Measurements from ENCODE around the gene COL8A2. TPM values are rescaled to one million over a fixed set of nuclear protein-coding genes. Genes with fewer than 3 reads are reported as not detected.

The COL8A2 gene
- total and polyA plus RNA-seq, 3 experiments from 2014 or later, result 0.07 to 0.18 TPM; not detected in 1

GRCh38 chr1:36166938-36167905 lies 42.2 kb upstream of the COL8A2 start:
- Histone ChIP-seq H3K9me3 (ENCODE audit: low read length) (no peaks in the 10 kb centered on the region), H3K27ac (ENCODE audit: low read depth, low read length) (no peak overlapping the region), H3K36me3 (ENCODE audit: insufficient read depth, low read length) (peaks cover 25% of the 10 kb centered on the region), H3K4me3 (ENCODE audit: low read length) (no peak overlapping the region), H3K4me1 (ENCODE audit: insufficient read depth, low read length) (peaks cover 44% of the 10 kb centered on the region), H3K27me3 (ENCODE audit: insufficient read depth, low read length, poor library complexity, severe bottlenecking) (no peaks in the 10 kb centered on the region)
- Mint-ChIP-seq H3K27ac (peak overlapping the region; percentile 12 to 90 (median 68)), H3K27me3 (no peaks in the 10 kb centered on the region), H3K4me1 (peaks cover 52 to 66% (median 52%) of the 10 kb centered on the region in 3 donors), H3K4me3 (no peak overlapping the region), H3K36me3 (peaks cover 0 to 63% (median 8%) of the 10 kb centered on the region in 3 donors), H3K9me3 (no peaks in the 10 kb centered on the region)
- POLR2A ChIA-PET, result no interaction called here
- CTCF ChIA-PET, result interaction anchor here (15.1 kb wide), 1 partner anchor 20 kb away, joined by 113 read pairs; no protein-coding TSS in a partner anchor
- DNase-seq, result no peak

DNA sequence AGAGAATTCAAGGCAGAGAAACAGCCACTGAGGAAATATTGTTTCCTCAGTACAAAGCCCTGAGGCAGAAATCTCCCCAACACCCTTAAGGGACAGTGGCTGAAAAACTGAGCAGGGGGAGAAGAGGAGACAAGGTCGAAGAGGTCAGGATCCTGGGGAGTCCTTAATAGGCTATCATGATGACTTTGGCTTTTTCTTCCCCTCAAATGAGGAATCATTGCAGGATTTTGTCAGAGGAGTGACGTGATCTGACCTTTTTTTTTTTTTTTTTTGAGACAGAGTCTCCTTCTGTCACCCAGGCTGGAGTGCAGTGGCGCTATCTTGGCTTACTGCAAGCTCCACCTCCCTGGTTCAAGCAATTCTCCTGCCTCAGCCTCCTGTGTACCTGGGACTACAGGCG lies 41.1 kb upstream of the COL8A2 start:
- Mint-ChIP-seq H3K36me3 (peaks cover 0 to 56% (median 8%) of the 10 kb centered on the region in 3 donors), H3K9me3 (no peaks in the 10 kb centered on the region), H3K27me3 (no peaks in the 10 kb centered on the region), H3K27ac (peak overlapping the region in 6 of 8 donors; percentile 24 to 89 (median 72)), H3K4me3 (no peak overlapping the region), H3K4me1 (peaks cover 60 to 77% (median 63%) of the 10 kb centered on the region in 3 donors)
- Histone ChIP-seq H3K27ac (ENCODE audit: low read depth, low read length) (no peak overlapping the region), H3K4me1 (ENCODE audit: insufficient read depth, low read length) (peaks cover 54% of the 10 kb centered on the region), H3K9me3 (ENCODE audit: low read length) (no peaks in the 10 kb centered on the region), H3K27me3 (ENCODE audit: insufficient read depth, low read length, poor library complexity, severe bottlenecking) (no peaks in the 10 kb centered on the region), H3K36me3 (ENCODE audit: insufficient read depth, low read length) (peaks cover 17% of the 10 kb centered on the region), H3K4me3 (ENCODE audit: low read length) (no peak overlapping the region)
- DNase-seq, result no peak
- CTCF ChIA-PET, result interaction anchor here (2.7 to 15.1 kb wide), 2 partner anchors 16 to 21 kb away, joined by 14 to 113 read pairs; partner anchors contain the start of gene TRAPPC3
- POLR2A ChIA-PET, result no interaction called here

GRCh38 chr1:36165145-36165544 lies 40.1 kb upstream of the COL8A2 start:
- Histone ChIP-seq H3K27me3 (ENCODE audit: insufficient read depth, low read length, poor library complexity, severe bottlenecking) (no peaks in the 10 kb centered on the region), H3K36me3 (ENCODE audit: insufficient read depth, low read length) (peaks cover 7% of the 10 kb centered on the region), H3K27ac (ENCODE audit: low read depth, low read length) (no peak overlapping the region), H3K9me3 (ENCODE audit: low read length) (no peaks in the 10 kb centered on the region), H3K4me1 (ENCODE audit: insufficient read depth, low read length) (peaks cover 64% of the 10 kb centered on the region), H3K4me3 (ENCODE audit: low read length) (no peak overlapping the region)
- POLR2A ChIA-PET, result no interaction called here
- CTCF ChIA-PET, result interaction anchor here (2.7 to 15.1 kb wide), 2 partner anchors 15 to 22 kb away, joined by 14 to 113 read pairs; partner anchors contain the start of gene TRAPPC3
- no peak for DNase-seq
- H3K36me3 Mint-ChIP-seq, result peaks cover 0 to 49% (median 8%) of the 10 kb centered on the region in 3 donors
- H3K27ac Mint-ChIP-seq, result peak overlapping the region in 5 of 8 donors; percentile 13 to 97 (median 74)
- peaks cover 67 to 81% (median 71%) of the 10 kb centered on the region in 3 donors for H3K4me1 Mint-ChIP-seq
- H3K9me3 Mint-ChIP-seq, result no peaks in the 10 kb centered on the region
- no peaks in the 10 kb centered on the region for H3K27me3 Mint-ChIP-seq
- no peak overlapping the region for H3K4me3 Mint-ChIP-seq

- Histone ChIP-seq H3K4me3 (ENCODE audit: low read length) (no peak overlapping the region), H3K27me3 (ENCODE audit: insufficient read depth, low read length, poor library complexity, severe bottlenecking) (no peaks in the 10 kb centered on the region), H3K36me3 (ENCODE audit: insufficient read depth, low read length) (peaks cover 6% of the 10 kb centered on the region), H3K27ac (ENCODE audit: low read depth, low read length) (no peak overlapping the region), H3K9me3 (ENCODE audit: low read length) (no peaks in the 10 kb centered on the region), H3K4me1 (ENCODE audit: insufficient read depth, low read length) (peaks cover 72% of the 10 kb centered on the region)
- no peaks in the 10 kb centered on the region for H3K27me3 Mint-ChIP-seq
- H3K36me3 Mint-ChIP-seq, result peaks cover 0 to 43% (median 8%) of the 10 kb centered on the region in 3 donors
- peak overlapping the region; percentile 13 to 97 (median 70) for H3K27ac Mint-ChIP-seq
- DNase-seq, result no peak
- H3K4me3 Mint-ChIP-seq, result peak overlapping the region in 2 of 7 donors; percentile 8 to 69
- ChIA-PET CTCF (interaction anchor here (2.7 to 15.1 kb wide), 2 partner anchors 14 to 22 kb away, joined by 14 to 113 read pairs; partner anchors contain the start of gene TRAPPC3), POLR2A (no interaction called here)
- no peaks in the 10 kb centered on the region for H3K9me3 Mint-ChIP-seq
- peaks cover 71 to 82% (median 76%) of the 10 kb centered on the region in 3 donors for H3K4me1 Mint-ChIP-seq
Observed at GRCh38 chr1:36164361-36164760, 39.3 kb upstream of the COL8A2 start.

GRCh38 chr1:36163426-36163825 lies 38.4 kb upstream of the COL8A2 start:
- CTCF ChIA-PET, result interaction anchor here (1.8 to 15.1 kb wide), 4 partner anchors 13 to 30 kb away, joined by 4 to 113 read pairs (median 46); partner anchors contain the start of gene TRAPPC3
- Mint-ChIP-seq H3K27ac (peak overlapping the region; percentile 39 to 99 (median 95)), H3K9me3 (no peaks in the 10 kb centered on the region), H3K36me3 (peaks cover 0 to 44% (median 8%) of the 10 kb centered on the region in 3 donors), H3K4me3 (peak overlapping the region in 4 of 7 donors; percentile 54 to 84 (median 58)), H3K27me3 (no peaks in the 10 kb centered on the region), H3K4me1 (peaks cover 74 to 85% (median 81%) of the 10 kb centered on the region in 3 donors)
- peaks cover 80% of the 10 kb centered on the region for H3K4me1 ChIP-seq (ENCODE audit: insufficient read depth, low read length)
- no peaks in the 10 kb centered on the region for H3K9me3 ChIP-seq (ENCODE audit: low read length)
- no peaks in the 10 kb centered on the region for H3K27me3 ChIP-seq (ENCODE audit: insufficient read depth, low read length, poor library complexity, severe bottlenecking)
- H3K27ac ChIP-seq (ENCODE audit: low read depth, low read length), result no peak overlapping the region
- no peak overlapping the region for H3K4me3 ChIP-seq (ENCODE audit: low read length)
- DNase-seq, result no peak
- peaks cover 6% of the 10 kb centered on the region for H3K36me3 ChIP-seq (ENCODE audit: insufficient read depth, low read length)
- POLR2A ChIA-PET, result interaction anchor here (1.3 kb wide), 1 partner anchor 14 kb away, joined by 10 read pairs; the partner anchor contains the start of gene TRAPPC3

GRCh38 chr1:36162680-36163239 lies 37.7 kb upstream of the COL8A2 start:
- Mint-ChIP-seq H3K27ac (peak overlapping the region; percentile 90 to 99 (median 95)), H3K36me3 (peaks cover 0 to 46% (median 8%) of the 10 kb centered on the region in 3 donors), H3K27me3 (no peaks in the 10 kb centered on the region), H3K4me3 (peak overlapping the region in 6 of 7 donors; percentile 81 to 90 (median 84)), H3K4me1 (peaks cover 78 to 87% (median 84%) of the 10 kb centered on the region in 3 donors), H3K9me3 (no peaks in the 10 kb centered on the region)
- no peak for DNase-seq
- Histone ChIP-seq H3K4me3 (ENCODE audit: low read length) (peak overlapping the region; percentile 78), H3K9me3 (ENCODE audit: low read length) (no peaks in the 10 kb centered on the region), H3K4me1 (ENCODE audit: insufficient read depth, low read length) (peaks cover 86% of the 10 kb centered on the region), H3K27ac (ENCODE audit: low read depth, low read length) (peak overlapping the region; percentile 87), H3K27me3 (ENCODE audit: insufficient read depth, low read length, poor library complexity, severe bottlenecking) (no peaks in the 10 kb centered on the region), H3K36me3 (ENCODE audit: insufficient read depth, low read length) (peaks cover 5% of the 10 kb centered on the region)
- POLR2A ChIA-PET, result interaction anchor here (1.3 kb wide), 2 partner anchors 13 to 62 kb away, joined by 4 to 10 read pairs; partner anchors contain the start of gene TRAPPC3
- CTCF ChIA-PET, result interaction anchor here (1.3 to 15.1 kb wide), 5 partner anchors 12 to 123 kb away, joined by 3 to 113 read pairs (median 4); partner anchors contain the start of gene TRAPPC3

- Mint-ChIP-seq H3K27me3 (no peaks in the 10 kb centered on the region), H3K36me3 (peaks cover 0 to 48% (median 8%) of the 10 kb centered on the region in 3 donors), H3K4me1 (peaks cover 80 to 85% (median 85%) of the 10 kb centered on the region in 3 donors), H3K9me3 (no peaks in the 10 kb centered on the region), H3K4me3 (peak overlapping the region; percentile 81 to 90 (median 85)), H3K27ac (peak overlapping the region; percentile 90 to 99 (median 95))
- Histone ChIP-seq H3K4me1 (ENCODE audit: insufficient read depth, low read length) (peaks cover 83% of the 10 kb centered on the region), H3K27me3 (ENCODE audit: insufficient read depth, low read length, poor library complexity, severe bottlenecking) (no peaks in the 10 kb centered on the region), H3K36me3 (ENCODE audit: insufficient read depth, low read length) (no peaks in the 10 kb centered on the region), H3K4me3 (ENCODE audit: low read length) (peak overlapping the region; percentile 78), H3K9me3 (ENCODE audit: low read length) (no peaks in the 10 kb centered on the region), H3K27ac (ENCODE audit: low read depth, low read length) (peak overlapping the region; percentile 87)
- peak; percentile 30 to 76 (median 55) for DNase-seq
- ChIA-PET POLR2A (interaction anchor here (1.1 to 3.1 kb wide), 5 partner anchors 12 to 63 kb away, joined by 3 to 43 read pairs (median 10); partner anchors contain the start of genes THRAP3 and TRAPPC3), CTCF (interaction anchor here (1.1 to 15.1 kb wide), 9 partner anchors 8 to 144 kb away, joined by 3 to 113 read pairs (median 4); partner anchors contain the start of genes SH3D21 and TRAPPC3)
Observed at GRCh38 chr1:36161641-36162531, 36.9 kb upstream of the COL8A2 start.
